Left lobe of liver (tissue), 2 donors: Measurements from ENCODE around the gene OSMR. TPM values are rescaled to one million over a fixed set of nuclear protein-coding genes. Genes with fewer than 3 reads are reported as not detected.
A peak's percentile ranks its signal among the peaks of the same experiment; 100 is the strongest.

Source experiments
- ATAC-seq: fragments of 200-7000 bp; cut with Tn5 transposase; one replicate; pipeline ENCODE4 v1.9.1; 2020; ENCODE audit warnings: mild to moderate bottlenecking, moderate library complexity
- DNase-seq: peaks from one replicate; pipeline ENCODE4 v3.0.0-alpha.2; 2020; ENCODE audit warnings: low spot score
- total RNA-seq: library from RNA; stranded (reverse); gene quantifications from one replicate; pipeline ENCODE4 v1.2.1, GENCODE V29; 2021
- donor health status: DM: no; HTN: no; CAD: no; lungs with moderate emphysema.
- donor health status: DM: no; HTN: yes; CAD: no.

The OSMR gene
- total RNA-seq, result 4.4 TPM

- DNase-seq, result peak; percentile 88
- peak; percentile 93 for ATAC-seq
Measured at GRCh38 chr5:38845526-38846378, at the start of gene OSMR. Gene OSMR, plus strand, starts transcription at chr5:38846012. Its CDS starts 23,033 bp downstream, at chr5:38869045.

DNA sequence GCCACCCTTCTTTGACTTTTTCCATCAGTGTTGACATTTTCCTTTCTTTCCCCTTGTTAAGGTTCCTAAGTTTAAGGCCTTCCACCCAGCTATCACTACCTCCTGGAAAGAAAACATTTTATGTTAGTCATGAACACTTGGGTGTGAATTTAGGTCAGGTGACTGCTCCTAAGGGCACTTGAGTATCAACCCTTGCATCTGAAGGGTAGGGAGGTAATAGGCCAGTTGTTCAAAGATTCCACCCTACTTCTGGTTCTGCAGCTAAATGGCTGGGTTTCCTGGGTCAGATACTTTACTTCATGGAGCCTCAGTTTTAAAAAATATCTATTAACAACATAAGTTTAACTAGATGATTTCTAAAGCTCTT is 49.1 kb upstream of the OSMR start:
- DNase-seq (no peak), ATAC-seq (no peak)

DNA sequence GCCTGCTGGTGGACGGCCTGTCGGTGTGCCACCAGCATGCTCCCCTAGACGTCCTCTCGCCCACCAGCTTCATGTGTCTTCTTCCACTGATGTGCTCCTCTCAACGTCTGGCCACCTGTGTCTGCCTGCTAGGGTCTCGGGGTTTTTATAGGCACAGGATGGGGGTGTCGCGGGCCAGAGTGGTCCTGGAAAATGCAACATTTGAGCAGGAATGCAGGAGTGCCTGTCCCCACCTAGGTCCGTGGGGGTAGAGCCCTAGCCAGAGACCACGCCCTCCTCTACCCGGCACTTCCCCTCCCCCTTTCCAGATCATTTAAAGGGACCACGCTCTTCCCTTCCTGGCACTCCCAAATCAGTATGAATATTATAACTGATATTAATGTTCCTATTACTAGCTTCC is 48.0 kb upstream of the OSMR start:
- ATAC-seq, result no peak
- no peak for DNase-seq

- no peak for DNase-seq
- ATAC-seq, result no peak
Measured at GRCh38 chr5:38799556-38800377, 46.0 kb upstream of the OSMR start.

DNA sequence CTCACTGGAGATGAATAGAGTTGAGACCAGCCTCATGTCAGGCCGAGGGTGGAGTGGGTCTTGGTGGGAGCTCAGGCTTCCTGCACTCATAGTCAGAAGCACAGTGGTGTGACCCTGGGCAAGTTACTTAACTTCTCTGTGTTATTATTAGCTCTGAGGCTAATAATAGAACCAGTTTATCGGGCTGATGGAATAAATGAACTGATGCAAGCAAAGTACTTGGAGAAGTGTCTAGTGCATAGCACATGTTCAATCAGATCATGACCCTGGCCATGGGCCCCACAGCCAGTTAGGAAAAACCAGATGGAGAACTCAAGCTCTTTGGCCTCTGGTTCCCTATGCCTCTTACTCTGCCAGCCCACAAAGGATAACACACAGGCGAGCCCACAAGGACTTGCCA is 45.3 kb upstream of the OSMR start:
- ATAC-seq (no peak), DNase-seq (no peak)

GRCh38 chr5:38802125-38802524 is 43.7 kb upstream of the OSMR start:
- DNase-seq, result no peak
- no peak for ATAC-seq

GRCh38 chr5:38803246-38803645 is 42.6 kb upstream of the OSMR start:
- ATAC-seq, result no peak
- no peak for DNase-seq

- no peak for DNase-seq
- no peak for ATAC-seq
Measured at GRCh38 chr5:38806775-38807258, 39.0 kb upstream of the OSMR start.

DNA sequence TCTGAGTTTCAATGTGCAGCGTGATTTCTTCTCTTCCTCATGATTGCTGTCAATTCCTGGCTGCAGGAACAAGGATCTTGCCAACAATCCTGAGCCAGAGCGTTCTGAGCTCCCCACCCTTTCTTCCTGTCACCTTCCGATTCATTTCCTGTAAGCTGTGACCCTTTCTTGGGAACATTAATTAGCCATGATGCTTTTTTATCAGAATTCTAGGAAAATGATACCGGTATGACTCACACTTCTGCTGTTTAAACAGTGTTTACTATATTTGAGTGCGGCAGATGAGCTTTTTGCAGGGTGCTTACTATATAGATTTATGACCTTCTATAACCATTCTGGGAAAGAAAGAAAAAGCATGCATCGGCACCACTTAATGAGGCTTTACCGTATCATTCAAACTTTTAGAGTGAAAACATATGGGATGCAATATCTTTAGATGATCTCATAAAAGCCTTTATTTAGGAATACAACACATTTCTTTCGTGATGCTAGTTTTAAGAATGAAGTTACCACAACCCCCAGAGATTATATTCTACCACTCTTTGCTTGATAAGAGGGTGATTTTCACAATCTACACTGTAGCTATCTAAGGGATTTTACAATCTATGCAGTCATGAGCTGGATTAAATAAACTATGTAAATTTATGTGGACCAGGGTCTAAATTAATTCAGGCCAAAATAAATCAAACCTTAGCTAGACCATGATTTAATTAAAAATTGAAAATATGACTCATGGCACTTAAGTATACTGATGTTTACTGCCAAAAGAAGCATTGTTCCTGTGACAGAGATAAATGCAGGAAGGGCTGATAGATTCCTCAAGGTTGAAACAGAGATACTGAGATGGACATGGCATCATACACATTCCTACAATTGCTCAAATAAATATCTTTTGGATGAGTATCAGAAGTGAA is 38.0 kb upstream of the OSMR start:
- ATAC-seq, result peak; percentile 45
- DNase-seq, result no peak

DNA sequence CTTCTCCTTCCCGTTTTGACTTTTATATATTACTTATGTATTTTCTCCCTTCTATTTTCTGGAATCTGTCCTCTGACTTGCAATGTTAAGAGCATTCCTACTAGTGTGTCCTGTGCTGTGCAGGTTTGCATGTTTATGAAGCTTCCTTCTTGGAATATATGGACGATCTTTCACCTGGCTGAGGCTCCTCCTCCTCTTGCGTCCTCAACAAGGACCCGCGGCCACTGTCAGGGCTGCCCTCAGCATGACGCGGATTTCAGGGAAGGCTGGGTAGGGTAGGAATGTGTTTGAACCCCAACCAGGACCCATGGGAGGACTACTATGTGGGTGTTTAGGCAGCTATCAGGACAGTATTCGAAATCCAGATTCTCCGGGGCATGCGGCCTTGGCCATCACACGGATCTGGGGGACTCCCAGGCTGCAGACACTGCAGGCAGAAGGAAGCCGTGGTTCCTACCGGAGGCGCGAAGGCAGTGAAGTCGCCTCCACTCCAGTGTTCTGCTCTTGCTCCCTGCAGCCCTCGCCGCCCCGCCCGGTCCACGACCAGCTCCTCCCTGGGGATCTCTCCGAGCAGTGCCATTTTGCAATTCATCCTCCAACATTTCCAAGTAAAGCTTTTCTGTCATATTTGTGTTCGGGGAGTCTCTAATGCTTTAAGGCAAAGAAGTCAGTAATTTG is 37.0 kb upstream of the OSMR start:
- DNase-seq, result no peak
- no peak for ATAC-seq

GRCh38 chr5:38809388-38810359 is 36.1 kb upstream of the OSMR start:
- peak; percentile 97 for ATAC-seq
- DNase-seq, result peak; percentile 70

DNA sequence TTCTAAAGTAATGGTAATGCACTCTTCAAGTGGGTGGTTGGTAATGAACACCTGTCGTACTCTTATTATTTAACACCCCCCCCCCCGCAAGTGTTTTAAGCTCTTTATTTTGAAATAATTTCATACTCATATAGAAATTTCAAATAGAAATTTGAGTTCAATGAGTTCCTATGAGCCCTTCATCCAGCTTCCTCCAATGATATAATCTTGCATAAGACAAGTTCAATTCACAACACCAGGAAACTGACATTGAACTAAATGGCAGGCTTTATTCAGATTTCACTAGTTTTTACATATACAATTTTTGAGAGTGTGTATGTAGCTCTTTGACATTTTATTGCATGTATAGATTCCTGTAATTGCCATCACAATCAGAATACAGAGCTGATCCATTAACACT is 30.9 kb upstream of the OSMR start:
- ATAC-seq (no peak), DNase-seq (no peak)

GRCh38 chr5:38816083-38817030 is 29.5 kb upstream of the OSMR start:
- DNase-seq (no peak), ATAC-seq (no peak)

- DNase-seq, result no peak
- no peak for ATAC-seq
Measured at GRCh38 chr5:38821679-38822078, 24.1 kb upstream of the OSMR start.

DNA sequence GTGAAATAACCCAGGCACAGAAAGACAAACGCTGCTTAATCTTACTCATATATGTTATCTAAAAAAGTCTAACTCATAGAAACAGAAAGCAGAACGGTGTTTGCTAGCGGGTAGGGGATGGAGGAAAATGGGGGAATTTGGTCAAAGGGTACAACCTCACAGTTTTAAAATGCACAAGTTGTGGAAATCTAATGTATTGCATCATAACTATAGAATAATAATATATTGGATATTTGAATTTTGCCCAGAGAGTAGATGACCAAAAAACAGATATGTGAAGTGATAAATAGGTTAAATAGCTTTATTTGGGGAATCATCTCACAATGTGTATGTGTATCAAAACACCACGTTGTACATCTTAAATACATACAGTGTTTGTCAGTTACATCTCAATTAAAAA is 22.3 kb upstream of the OSMR start:
- no peak for ATAC-seq
- no peak for DNase-seq

DNA sequence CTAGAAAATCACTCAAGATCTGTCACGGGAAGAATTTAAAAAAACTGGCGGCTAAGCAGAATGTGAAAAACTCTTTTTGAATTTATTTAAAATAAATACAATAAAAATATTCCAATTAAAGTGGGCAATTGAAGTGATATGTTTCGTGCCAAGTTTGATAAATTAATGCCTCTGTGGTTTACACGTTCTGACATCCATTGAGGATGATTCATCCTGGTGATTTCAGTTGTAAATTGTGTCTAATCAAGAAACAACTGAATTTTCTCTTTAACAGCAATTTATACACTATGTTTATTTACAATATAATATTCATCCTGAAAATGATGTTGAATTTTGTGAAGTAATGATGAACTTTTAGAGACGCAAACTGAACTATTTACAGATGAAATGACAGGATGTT is 21.0 kb upstream of the OSMR start:
- ATAC-seq (no peak), DNase-seq (no peak)

DNA sequence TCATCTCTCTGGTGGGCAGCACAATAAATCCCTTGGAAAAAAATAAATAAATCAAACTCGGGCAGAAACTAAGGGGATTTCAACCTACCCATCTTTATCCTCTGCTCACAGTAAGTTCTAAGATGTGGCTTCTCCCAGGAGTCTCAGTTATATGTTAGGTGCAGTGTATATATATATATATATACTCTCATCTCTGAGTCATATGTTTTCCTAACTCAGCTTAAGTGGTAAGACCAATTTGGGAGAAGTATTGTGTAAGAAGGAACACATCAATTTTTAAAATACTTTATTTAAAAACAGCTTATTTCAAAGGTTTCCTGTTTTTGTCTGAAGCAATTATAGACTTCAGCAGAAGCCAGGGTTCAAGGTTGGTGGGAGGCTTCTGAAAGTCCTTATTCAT is 20.3 kb upstream of the OSMR start:
- ATAC-seq, result no peak

DNA sequence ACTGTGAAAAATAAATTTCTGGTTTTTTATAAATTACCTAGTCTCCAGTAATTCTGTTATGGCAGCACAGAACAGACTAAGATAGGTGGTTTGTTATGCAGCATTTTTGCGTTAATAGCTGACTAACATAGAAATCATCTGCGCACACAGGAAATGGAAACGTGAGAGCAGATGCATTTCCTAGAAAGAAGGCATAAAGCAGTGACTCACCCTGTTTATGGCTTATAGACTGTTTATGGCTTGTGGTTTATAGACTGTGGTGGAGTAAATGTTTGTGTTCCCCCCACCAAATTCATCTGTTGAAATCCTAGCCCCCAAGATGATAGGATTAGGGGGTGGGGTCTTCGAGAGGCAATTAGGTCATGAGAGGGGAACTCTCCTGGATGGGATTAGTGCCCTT is 18.3 kb upstream of the OSMR start:
- ATAC-seq (no peak), DNase-seq (no peak)

More for the DNA sequence above, 20.3 kb upstream of the OSMR start:
- no peak for DNase-seq
